ENCODE results near the gene CEP89.

CEP89 gene

GRCh38 chr19:32936065-32936464 is 35.7 kb downstream of the CEP89 start:
- TF ChIP-seq CTCF (IDR thresholded peaks at IDR 0.05; ENCODE audit: low read depth, low read length), result no peak
- Histone ChIP-seq H3K4me3 (ENCODE audit: low read depth, low read length) (no peak overlapping the region), H3K27me3 (no peaks in the 10 kb centered on the region), H3K4me1 (no peaks in the 10 kb centered on the region), H3K9me3 (no peaks in the 10 kb centered on the region), H3K36me3 (no peaks in the 10 kb centered on the region; the same call in 1 of the 2 replicates)
- no peak for DNase-seq

- Histone ChIP-seq H3K4me1 (no peaks in the 10 kb centered on the region), H3K36me3 (no peaks in the 10 kb centered on the region; the same call in 1 of the 2 replicates), H3K9me3 (no peaks in the 10 kb centered on the region), H3K4me3 (ENCODE audit: low read depth, low read length) (no peak overlapping the region), H3K27me3 (no peaks in the 10 kb centered on the region)
- DNase-seq, result no peak
- TF ChIP-seq CTCF (IDR thresholded peaks at IDR 0.05; ENCODE audit: low read depth, low read length), result no peak
Observed at GRCh38 chr19:32935629-32936028, 36.1 kb downstream of the CEP89 start.

GRCh38 chr19:32933571-32933970 is 38.2 kb downstream of the CEP89 start:
- Histone ChIP-seq H3K4me1 (no peaks in the 10 kb centered on the region), H3K4me3 (ENCODE audit: low read depth, low read length) (no peak overlapping the region), H3K36me3 (no peaks in the 10 kb centered on the region; the same call in 1 of the 2 replicates), H3K27me3 (no peaks in the 10 kb centered on the region), H3K9me3 (no peaks in the 10 kb centered on the region)
- TF ChIP-seq CTCF (IDR thresholded peaks at IDR 0.05; ENCODE audit: low read depth, low read length), result no peak
- DNase-seq, result no peak

- DNase-seq, result no peak
- H3K36me3 ChIP-seq, result no peaks in the 10 kb centered on the region; the same call in 1 of the 2 replicates
Observed at GRCh38 chr19:32930567-32930966, 41.2 kb downstream of the CEP89 start.

GRCh38 chr19:32928806-32929205 is 43.0 kb downstream of the CEP89 start:
- Histone ChIP-seq H3K4me1 (no peaks in the 10 kb centered on the region), H3K4me3 (ENCODE audit: low read depth, low read length) (no peak overlapping the region), H3K9me3 (no peaks in the 10 kb centered on the region), H3K36me3 (no peaks in the 10 kb centered on the region; the same call in 1 of the 2 replicates), H3K27me3 (no peaks in the 10 kb centered on the region)
- TF ChIP-seq CTCF (IDR thresholded peaks at IDR 0.05; ENCODE audit: low read depth, low read length), result no peak
- DNase-seq, result no peak

More at GRCh38 chr19:32930567-32930966, 41.2 kb downstream of the CEP89 start:
- no peaks in the 10 kb centered on the region for H3K27me3 ChIP-seq
- no peak overlapping the region for H3K4me3 ChIP-seq (ENCODE audit: low read depth, low read length)
- TF ChIP-seq CTCF (IDR thresholded peaks at IDR 0.05; ENCODE audit: low read depth, low read length), result no peak
- no peaks in the 10 kb centered on the region for H3K4me1 ChIP-seq
- H3K9me3 ChIP-seq, result no peaks in the 10 kb centered on the region

- Histone ChIP-seq H3K4me3 (ENCODE audit: low read depth, low read length) (no peak overlapping the region), H3K27me3 (no peaks in the 10 kb centered on the region), H3K36me3 (0 out of 2 replicates have a peak, but pooled peaks cover 2% of the 10 kb centered on the region), H3K4me1 (no peaks in the 10 kb centered on the region), H3K9me3 (no peaks in the 10 kb centered on the region)
- TF ChIP-seq CTCF (IDR thresholded peaks at IDR 0.05; ENCODE audit: low read depth, low read length), result no peak
- DNase-seq, result no peak
Observed at GRCh38 chr19:32924200-32924599, 47.6 kb downstream of the CEP89 start.
